ENCODE data around the gene SLC13A5.
"Not testable (repeated sequence)": the region's sequence is repeated elsewhere in the genome, so short reads cannot be mapped to it uniquely, and the experiment has no call there.

The SLC13A5 gene

DNA sequence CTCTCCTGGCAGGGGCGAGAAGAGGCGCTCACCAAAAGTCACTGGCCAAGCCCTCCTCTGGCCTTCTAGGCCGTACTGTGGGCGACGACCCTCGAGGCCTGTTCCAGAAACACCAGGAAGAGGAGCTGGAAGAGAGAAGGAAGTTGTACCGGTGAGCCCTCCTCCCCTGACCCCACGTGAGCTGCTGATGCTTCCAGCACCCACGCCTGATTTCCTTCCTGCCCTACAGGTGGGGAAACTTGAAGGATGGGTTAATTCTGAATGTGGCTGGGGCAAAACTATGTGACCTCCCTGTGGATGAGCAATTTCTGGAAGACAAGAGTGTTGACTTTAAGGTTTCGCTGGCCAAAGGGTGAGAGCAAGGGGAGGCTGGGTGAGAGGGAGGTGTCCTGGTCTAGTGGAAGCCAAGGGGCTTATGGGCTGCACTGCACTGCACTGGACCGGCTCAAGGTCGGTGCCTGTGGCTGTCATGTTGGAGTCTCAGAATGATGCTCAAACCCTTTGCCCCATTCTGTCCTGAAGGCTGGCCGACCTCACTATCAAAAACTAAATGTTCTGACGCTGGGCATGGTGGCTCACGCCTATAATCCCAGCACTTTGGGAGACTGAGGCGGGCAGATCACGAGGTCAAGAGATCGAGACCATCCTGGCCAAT lies 55.4 kb downstream of the SLC13A5 start:
- no peak overlapping the region for H3K9ac ChIP-seq (ENCODE audit: low read length)
- H3K36me3 ChIP-seq (ENCODE audit: insufficient read depth, low read length), result no peaks in the 10 kb centered on the region
- H3K4me1 ChIP-seq (ENCODE audit: insufficient read depth, low read length), result peaks cover under 1% of the 10 kb centered on the region
- no peak overlapping the region for H3K27ac ChIP-seq (ENCODE audit: low read depth, low read length)
- peaks cover 12 to 18% of the 10 kb centered on the region in 2 donors for H3K27me3 ChIP-seq (ENCODE audit: control insufficient read depth in 1 of 2, insufficient read depth in 2 of 2, low read length in 2 of 2)
- no peak overlapping the region for H3K4me3 ChIP-seq (ENCODE audit: low read depth in 1 of 2, low read length in 2 of 2)
- H3K9me3 ChIP-seq (ENCODE audit: low read length), result no peaks in the 10 kb centered on the region

DNA sequence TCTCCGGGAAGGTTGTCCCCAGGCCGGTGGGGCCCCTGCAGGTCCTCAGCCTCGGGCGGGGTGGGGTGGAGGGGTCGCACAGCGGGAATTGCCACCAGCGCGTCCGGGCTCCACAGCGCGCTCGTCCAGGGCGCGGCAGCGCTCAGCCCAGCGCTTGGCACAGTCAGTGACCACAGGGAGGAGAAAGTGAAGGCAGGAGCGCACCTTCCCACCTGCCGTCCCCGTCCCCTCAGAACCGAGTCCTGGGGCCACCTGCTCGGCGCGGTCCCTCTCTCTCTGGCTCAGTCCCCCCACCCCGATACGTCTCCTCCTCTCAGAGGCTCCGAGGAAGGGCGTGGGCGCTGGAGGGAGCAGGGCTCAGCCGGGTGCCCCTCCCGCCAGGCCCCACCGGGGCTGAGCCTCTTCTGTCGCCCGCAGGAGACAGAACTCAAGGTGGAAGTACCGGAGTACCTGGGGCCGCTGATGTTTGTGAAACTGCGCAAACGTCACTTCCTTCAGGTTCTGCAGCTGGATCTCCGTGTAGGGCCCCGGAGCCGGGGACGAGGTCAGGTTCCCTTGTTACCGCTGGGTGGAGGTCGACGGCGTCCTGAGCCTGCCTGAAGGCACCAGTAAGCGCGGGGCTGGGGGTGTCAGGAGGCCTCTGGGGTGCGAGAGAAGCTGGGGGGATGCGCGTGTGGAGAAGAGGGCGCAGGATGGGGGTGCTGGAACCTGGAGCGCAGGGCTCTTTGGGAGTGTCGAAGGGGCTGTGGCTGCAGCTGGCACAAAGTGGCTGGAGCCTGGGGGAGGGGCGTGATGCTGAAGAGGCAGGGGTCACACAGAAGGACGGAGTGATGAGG lies 56.2 kb downstream of the SLC13A5 start:
- not testable (repeated sequence) for H3K9ac ChIP-seq (ENCODE audit: low read length); H3K36me3 ChIP-seq (ENCODE audit: insufficient read depth, low read length); H3K4me1 ChIP-seq (ENCODE audit: insufficient read depth, low read length); H3K4me3 ChIP-seq (ENCODE audit: low read depth in 1 of 2, low read length in 2 of 2); H3K9me3 ChIP-seq (ENCODE audit: low read length); H3K27ac ChIP-seq (ENCODE audit: low read depth, low read length)
- H3K27me3 ChIP-seq (ENCODE audit: control insufficient read depth in 1 of 2, insufficient read depth in 2 of 2, low read length in 2 of 2), result peaks cover 12 to 18% of the 10 kb centered on the region in 2 donors

DNA sequence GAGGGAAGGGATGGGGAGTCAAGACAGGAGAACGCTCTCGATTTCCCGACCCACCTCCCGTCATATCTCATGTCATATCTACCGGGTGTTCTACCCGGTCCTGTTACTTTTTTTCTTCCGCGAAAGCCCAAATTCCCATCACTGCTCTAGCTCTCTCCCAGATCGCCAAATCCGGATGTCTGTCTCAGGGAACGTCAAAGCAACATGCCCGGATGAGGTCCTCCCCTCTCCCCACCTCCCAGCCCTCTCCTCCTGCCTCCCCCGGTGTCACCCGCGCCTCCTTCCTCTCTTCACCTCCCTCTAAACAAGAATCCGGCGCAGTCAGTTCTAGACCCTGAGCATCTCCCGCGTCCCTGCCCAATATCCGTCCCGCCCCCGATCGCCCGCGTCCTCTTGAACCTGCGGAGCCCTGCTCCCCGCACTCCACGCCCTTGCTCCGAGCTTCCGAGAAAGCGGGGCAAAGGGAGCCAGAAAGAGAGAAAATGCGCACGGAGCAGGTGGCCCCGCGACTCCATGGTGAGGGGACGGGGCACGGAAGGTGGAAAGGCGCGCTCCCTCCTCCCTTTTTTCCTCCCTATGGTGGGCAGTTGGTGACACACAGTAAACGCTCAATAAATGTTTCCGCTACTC lies 57.3 kb downstream of the SLC13A5 start:
- H3K36me3 ChIP-seq (ENCODE audit: insufficient read depth, low read length); H3K4me1 ChIP-seq (ENCODE audit: insufficient read depth, low read length); H3K4me3 ChIP-seq (ENCODE audit: low read depth in 1 of 2, low read length in 2 of 2); H3K9me3 ChIP-seq (ENCODE audit: low read length); H3K9ac ChIP-seq (ENCODE audit: low read length); H3K27ac ChIP-seq (ENCODE audit: low read depth, low read length): not testable (repeated sequence)
- H3K27me3 ChIP-seq (ENCODE audit: control insufficient read depth in 1 of 2, insufficient read depth in 2 of 2, low read length in 2 of 2), result peaks cover 12 to 18% of the 10 kb centered on the region in 2 donors

DNA sequence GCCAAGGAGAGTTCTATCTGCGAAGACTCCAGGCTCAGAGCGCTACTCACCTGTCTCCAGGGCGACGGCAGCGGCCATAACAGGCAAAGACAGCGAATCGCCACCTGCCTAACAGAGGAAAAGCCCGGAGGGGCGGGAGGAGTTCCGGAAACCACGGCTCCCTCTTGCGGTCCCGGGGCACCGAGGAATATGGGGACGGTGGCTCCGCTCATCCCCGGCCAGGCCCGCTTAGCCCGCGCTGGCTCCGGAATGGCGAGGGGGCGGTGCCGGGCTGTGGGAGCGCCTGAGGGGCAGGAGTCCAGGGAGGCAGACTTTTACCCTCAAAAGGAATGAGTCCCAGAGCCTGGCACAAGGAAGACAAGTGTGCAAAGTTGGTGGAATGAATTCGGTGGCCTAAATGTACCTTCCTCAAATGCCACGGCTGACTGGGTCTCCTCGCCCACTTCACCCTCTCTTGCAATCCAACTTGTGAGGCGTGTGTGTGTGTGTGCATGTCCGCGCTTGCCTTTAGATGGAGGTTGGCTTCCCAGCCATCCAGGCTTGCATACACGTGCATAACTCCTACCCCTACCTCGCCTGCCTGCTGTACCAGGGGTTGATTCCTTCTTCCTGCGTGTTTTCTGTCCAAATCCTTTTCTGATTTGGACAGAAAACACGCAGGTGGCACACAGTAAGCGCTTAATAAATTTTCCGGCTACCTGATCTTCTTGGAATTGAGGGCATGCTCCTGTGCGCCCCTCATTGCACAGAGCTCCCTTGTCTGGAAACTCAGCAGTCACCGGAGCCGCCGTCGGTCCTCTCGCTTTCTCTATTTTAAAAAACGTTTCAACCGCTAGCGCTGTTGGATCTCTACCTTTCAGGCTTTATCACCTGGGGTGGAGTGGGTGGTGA lies 58.1 kb downstream of the SLC13A5 start:
- Histone ChIP-seq H3K36me3 (ENCODE audit: insufficient read depth, low read length) (no peaks in the 10 kb centered on the region), H3K9ac (ENCODE audit: low read length) (no peak overlapping the region), H3K4me3 (ENCODE audit: low read depth in 1 of 2, low read length in 2 of 2) (no peak overlapping the region), H3K4me1 (ENCODE audit: insufficient read depth, low read length) (peaks cover 14% of the 10 kb centered on the region), H3K27me3 (ENCODE audit: control insufficient read depth in 1 of 2, insufficient read depth in 2 of 2, low read length in 2 of 2) (peaks cover 12 to 18% of the 10 kb centered on the region in 2 donors), H3K27ac (ENCODE audit: low read depth, low read length) (no peak overlapping the region), H3K9me3 (ENCODE audit: low read length) (no peaks in the 10 kb centered on the region)

DNA sequence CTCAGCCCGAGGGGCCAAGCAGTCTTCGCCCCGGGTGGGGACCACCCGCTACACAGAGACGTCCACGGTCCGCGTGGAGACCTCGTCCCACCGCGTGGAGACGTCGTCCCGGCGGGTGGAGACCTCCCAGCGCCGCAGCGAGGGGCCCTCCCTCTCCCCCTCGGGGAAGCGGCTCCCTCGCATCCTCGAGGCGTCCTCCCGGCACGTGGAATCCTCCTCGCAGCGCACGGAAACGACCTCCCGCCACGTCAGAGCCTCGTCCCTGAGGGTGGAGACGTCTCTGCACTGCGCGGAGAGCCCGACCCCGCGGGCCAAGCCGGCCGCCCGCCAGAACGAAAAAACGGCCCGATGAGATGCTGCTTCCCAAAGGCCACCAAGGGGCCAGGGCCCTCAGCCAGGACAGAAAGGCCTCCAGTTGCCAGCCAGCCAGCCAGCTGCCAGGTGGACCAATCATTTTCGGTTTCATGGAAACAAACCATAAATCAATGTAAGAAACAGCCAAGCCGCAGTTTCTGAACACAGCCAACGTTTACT lies 61.2 kb downstream of the SLC13A5 start:
- Histone ChIP-seq H3K4me3 (ENCODE audit: low read depth in 1 of 2, low read length in 2 of 2) (peak overlapping the region; percentile 34 to 99), H3K27me3 (ENCODE audit: control insufficient read depth in 1 of 2, insufficient read depth in 2 of 2, low read length in 2 of 2) (peaks cover 12 to 13% of the 10 kb centered on the region in 2 donors), H3K4me1 (ENCODE audit: insufficient read depth, low read length) (peaks cover 22% of the 10 kb centered on the region), H3K36me3 (ENCODE audit: insufficient read depth, low read length) (peaks cover 24% of the 10 kb centered on the region), H3K9me3 (ENCODE audit: low read length) (no peaks in the 10 kb centered on the region), H3K9ac (ENCODE audit: low read length) (no peak overlapping the region), H3K27ac (ENCODE audit: low read depth, low read length) (peak overlapping the region; percentile 1)

DNA sequence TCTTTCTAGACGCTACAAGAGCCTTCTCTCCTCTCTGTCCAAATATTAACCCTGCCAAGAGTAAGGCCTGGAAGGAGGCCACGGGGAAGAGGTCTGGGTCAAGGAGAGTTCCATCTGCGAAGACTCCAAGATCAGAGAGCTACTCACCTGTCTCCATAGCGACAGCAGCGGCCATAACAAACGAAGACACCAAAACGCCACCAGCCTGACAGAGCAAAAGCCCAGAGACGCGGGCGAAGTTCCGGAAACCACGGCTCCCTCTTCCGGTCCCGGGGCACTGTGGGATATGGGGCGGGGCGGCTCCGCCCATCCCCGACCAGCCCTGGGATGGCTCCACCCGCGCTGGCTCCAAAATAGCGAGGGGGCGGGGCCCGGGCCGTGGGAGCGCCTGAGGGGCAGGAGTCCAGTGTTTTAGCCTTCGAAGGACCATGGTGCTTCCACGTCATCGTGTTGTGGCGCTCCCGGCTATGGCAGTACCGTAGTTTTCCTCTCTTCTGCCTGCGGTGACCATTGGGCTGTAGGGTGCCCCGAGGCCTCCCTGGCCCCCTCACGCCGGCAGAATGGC lies 61.7 kb downstream of the SLC13A5 start, which contains the start of the genes C17orf100 and MED31:
TSS of gene C17orf100 (plus strand) at position 409 of the 565 bp plus-strand sequence. CDS start at position 561, 152 bp downstream.
TSS of gene MED31 (minus strand) at position 252 of the 565 bp plus-strand sequence. CDS start at position 175, 77 bp downstream.
- no peaks in the 10 kb centered on the region for H3K9me3 ChIP-seq (ENCODE audit: low read length)
- H3K27ac ChIP-seq (ENCODE audit: low read depth, low read length), result peak within 1 kb of the TSS; percentile 66
- H3K27me3 ChIP-seq (ENCODE audit: control insufficient read depth in 1 of 2, insufficient read depth in 2 of 2, low read length in 2 of 2), result peaks cover 12 to 13% of the 10 kb centered on the region in 2 donors
- H3K9ac ChIP-seq (ENCODE audit: low read length), result peak within 1 kb of the TSS; percentile 94
- peaks cover 22% of the 10 kb centered on the region for H3K4me1 ChIP-seq (ENCODE audit: insufficient read depth, low read length)
- peaks cover 24% of the 10 kb centered on the region for H3K36me3 ChIP-seq (ENCODE audit: insufficient read depth, low read length)
- H3K4me3 ChIP-seq (ENCODE audit: low read depth in 1 of 2, low read length in 2 of 2), result peak within 1 kb of the TSS; percentile 34 to 99

DNA sequence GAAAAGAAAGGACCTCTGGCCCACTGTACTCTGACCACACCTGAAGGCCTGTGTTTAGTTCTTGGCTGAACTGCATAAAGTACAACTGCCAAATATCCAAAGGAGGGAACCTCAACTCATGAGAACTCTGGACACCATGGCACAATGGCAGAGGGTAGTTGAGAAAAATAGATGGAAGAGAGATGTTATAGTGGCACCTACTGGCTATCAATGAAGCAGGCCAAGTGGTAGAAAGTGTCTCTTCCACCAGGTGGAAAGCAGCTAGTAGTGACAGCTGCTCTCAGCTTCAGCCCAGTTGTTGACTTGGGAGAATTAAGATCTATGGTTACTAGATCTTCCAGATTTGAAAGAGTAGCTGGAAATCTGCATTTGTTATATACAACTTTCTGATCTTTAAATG lies 65.0 kb downstream of the SLC13A5 start:
- H3K27me3 ChIP-seq (ENCODE audit: control insufficient read depth in 1 of 2, insufficient read depth in 2 of 2, low read length in 2 of 2), result no peaks in the 10 kb centered on the region
- no peaks in the 10 kb centered on the region for H3K9me3 ChIP-seq (ENCODE audit: low read length)
- H3K36me3 ChIP-seq (ENCODE audit: insufficient read depth, low read length), result peaks cover 48% of the 10 kb centered on the region
- peaks cover 22% of the 10 kb centered on the region for H3K4me1 ChIP-seq (ENCODE audit: insufficient read depth, low read length)
- H3K4me3 ChIP-seq (ENCODE audit: low read depth in 1 of 2, low read length in 2 of 2), result no peak overlapping the region
- no peak overlapping the region for H3K27ac ChIP-seq (ENCODE audit: low read depth, low read length)
- no peak overlapping the region for H3K9ac ChIP-seq (ENCODE audit: low read length)

DNA sequence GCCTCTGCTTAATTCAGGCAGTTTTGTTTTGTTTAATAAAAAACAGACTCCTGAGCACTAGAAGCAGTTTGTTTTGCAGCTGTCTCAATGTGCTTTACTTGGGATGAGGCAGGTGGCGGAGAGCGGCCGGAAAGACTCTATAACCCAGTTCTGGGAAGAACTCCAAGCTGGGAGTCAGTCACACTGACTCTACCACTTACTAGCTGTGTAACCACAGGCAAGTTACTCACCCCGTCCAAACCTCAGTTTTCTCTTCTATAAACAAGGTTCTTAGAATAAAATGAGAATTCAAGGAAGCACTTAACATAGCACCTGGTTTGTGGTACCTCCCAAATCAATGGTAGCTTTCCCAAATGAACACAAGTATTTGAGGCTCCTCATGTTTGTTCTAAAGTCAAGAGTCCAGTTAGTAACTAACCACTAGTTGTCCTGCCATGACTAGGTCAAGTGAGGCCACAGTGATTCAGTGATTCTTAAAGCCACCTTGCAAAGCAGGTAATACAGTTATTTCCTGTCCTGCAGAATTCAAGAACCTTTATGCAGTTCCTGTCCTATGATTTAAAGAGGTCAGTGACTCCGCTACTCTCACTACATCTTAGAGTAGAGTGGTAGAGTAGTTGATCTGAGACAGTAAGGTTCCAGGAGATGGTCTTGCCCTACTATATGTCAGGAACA lies 69.6 kb downstream of the SLC13A5 start:
- no peak overlapping the region for H3K4me3 ChIP-seq (ENCODE audit: low read depth in 1 of 2, low read length in 2 of 2)
- H3K27ac ChIP-seq (ENCODE audit: low read depth, low read length), result no peak overlapping the region
- H3K4me1 ChIP-seq (ENCODE audit: insufficient read depth, low read length), result peaks cover 25% of the 10 kb centered on the region

DNA sequence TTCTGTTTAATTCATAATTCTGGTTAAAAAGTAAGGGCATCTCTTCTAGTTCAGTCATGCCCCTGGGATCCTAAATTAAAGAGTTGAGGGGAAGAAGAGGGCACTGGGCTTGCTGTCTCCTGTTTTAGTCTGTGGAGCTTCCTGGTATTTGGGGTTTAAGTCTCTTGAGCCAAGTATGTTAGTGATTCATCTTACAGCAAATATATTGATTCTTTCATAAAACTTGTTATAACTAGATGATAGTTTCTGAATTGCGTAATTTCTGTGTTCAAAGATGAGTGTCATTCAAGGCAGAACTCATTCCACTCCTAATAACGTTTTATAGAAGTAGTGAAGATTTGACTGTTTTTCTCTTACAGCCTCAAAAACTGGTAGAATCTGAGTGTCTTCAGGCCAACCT lies 70.6 kb downstream of the SLC13A5 start:
- Histone ChIP-seq H3K27me3 (ENCODE audit: control insufficient read depth in 1 of 2, insufficient read depth in 2 of 2, low read length in 2 of 2) (no peaks in the 10 kb centered on the region), H3K4me1 (ENCODE audit: insufficient read depth, low read length) (peaks cover 28% of the 10 kb centered on the region), H3K36me3 (ENCODE audit: insufficient read depth, low read length) (peaks cover 35% of the 10 kb centered on the region), H3K27ac (ENCODE audit: low read depth, low read length) (no peak overlapping the region), H3K9me3 (ENCODE audit: low read length) (no peaks in the 10 kb centered on the region), H3K9ac (ENCODE audit: low read length) (no peak overlapping the region), H3K4me3 (ENCODE audit: low read depth in 1 of 2, low read length in 2 of 2) (no peak overlapping the region)

More for the DNA sequence above, 69.6 kb downstream of the SLC13A5 start:
- peaks cover 45% of the 10 kb centered on the region for H3K36me3 ChIP-seq (ENCODE audit: insufficient read depth, low read length)
- no peaks in the 10 kb centered on the region for H3K27me3 ChIP-seq (ENCODE audit: control insufficient read depth in 1 of 2, insufficient read depth in 2 of 2, low read length in 2 of 2)
- no peaks in the 10 kb centered on the region for H3K9me3 ChIP-seq (ENCODE audit: low read length)
- no peak overlapping the region for H3K9ac ChIP-seq (ENCODE audit: low read length)
